GM23248 (cell line): ENCODE results near the gene ATP8B2. TPM values are rescaled to one million over a fixed set of nuclear protein-coding genes. Genes with fewer than 3 reads are reported as not detected.

ENCODE experiments used
- DNase-seq: peaks from one replicate; pipeline ENCODE4 v3.0.0-alpha.2; 2015
- H2AFZ ChIP-seq: fragments of 200-600 bp; sonication (generic); 2 replicates; pipeline ENCODE4 v1.6.1; 2016; ENCODE audit warnings: antibody characterized with exemption
- H3F3A ChIP-seq: fragments of 200-600 bp; sonication (generic); 2 replicates; pipeline ENCODE4 v1.6.1; 2016; ENCODE audit warnings: mild to moderate bottlenecking, antibody characterized with exemption, mixed run types; ENCODE audit not compliant: insufficient read depth
- H3K27ac ChIP-seq: fragments of 200-600 bp; sonication (generic); 2 replicates; pipeline ENCODE4 v1.5.1; 2016; ENCODE audit warnings: mild to moderate bottlenecking
- H3K27me3 ChIP-seq: fragments of 200-600 bp; sonication (generic); replicated peaks from 2 replicates; pipeline ENCODE4 v1.6.1; 2016; ENCODE audit warnings: mild to moderate bottlenecking; ENCODE audit not compliant: insufficient read depth
- H3K36me3 ChIP-seq: fragments of 200-600 bp; sonication (generic); 2 replicates; pipeline ENCODE4 v1.6.1; 2016; ENCODE audit warnings: low read depth, mild to moderate bottlenecking
- H3K4me1 ChIP-seq: fragments of 200-600 bp; sonication (generic); 2 replicates; pipeline ENCODE4 v1.6.1; 2016; ENCODE audit warnings: mild to moderate bottlenecking; ENCODE audit not compliant: insufficient read depth
- H3K4me2 ChIP-seq: fragments of 200-600 bp; sonication (generic); one replicate; pipeline ENCODE4 v1.6.1; 2016; ENCODE audit warnings: mild to moderate bottlenecking; ENCODE audit not compliant: unreplicated experiment
- H3K4me3 ChIP-seq: fragments of 200-600 bp; sonication (generic); 2 replicates; pipeline ENCODE4 v1.5.1; 2016; ENCODE audit warnings: mild to moderate bottlenecking
- H3K79me2 ChIP-seq: fragments of 200-600 bp; sonication (generic); 2 replicates; pipeline ENCODE4 v1.6.1; 2016; ENCODE audit warnings: mild to moderate bottlenecking; ENCODE audit not compliant: insufficient read depth
- H3K9ac ChIP-seq: fragments of 200-600 bp; sonication (generic); 2 replicates; pipeline ENCODE4 v1.6.1; 2016; ENCODE audit warnings: mild to moderate bottlenecking
- H3K9me2 ChIP-seq: fragments of 200-600 bp; sonication (generic); 2 replicates; pipeline ENCODE4 v1.6.1; 2016; ENCODE audit warnings: mixed run types, mild to moderate bottlenecking, moderate library complexity; ENCODE audit not compliant: insufficient read depth
- H3K9me3 ChIP-seq: fragments of 200-600 bp; sonication (generic); one replicate; pipeline ENCODE4 v1.6.1; 2017; ENCODE audit warnings: low read depth
- H4K20me1 ChIP-seq: fragments of 200-600 bp; sonication (generic); 2 replicates; pipeline ENCODE4 v1.6.0; 2016; ENCODE audit not compliant: insufficient read depth
- EZH2 ChIP-seq: fragments of 200-600 bp; sonication (generic); IDR thresholded peaks from 2 replicates; pipeline ENCODE4 v1.6.1; 2018; ENCODE audit warnings: antibody characterized with exemption, mild to moderate bottlenecking; ENCODE audit not compliant: insufficient read depth, poor library complexity, severe bottlenecking
- EZH2phosphoT487 ChIP-seq: fragments of 200-600 bp; sonication (generic); IDR thresholded peaks from 2 replicates; pipeline ENCODE4 v1.6.1; 2018; ENCODE audit warnings: antibody characterized with exemption, moderate library complexity, mild to moderate bottlenecking, low read depth; ENCODE audit not compliant: insufficient read depth
- WGBS, 2 experiments: methylation state at CpG; one replicate each; pipeline ENCODE4 v1.1.6; 2015 to 2017; ENCODE audit warnings: low lambda C conversion rate in 2 of 2, low coverage in 1 of 2; ENCODE audit errors: missing lambda C conversion rate in 2 of 2; 5-methylcytosine and 5-hydroxymethylcytosine counted together
- in situ Hi-C: fragments of 300-500 bp; cut with MboI; formaldehyde crosslinking; loops from 2 replicates; pipeline ENCODE4 v1.15.0; 2020
- polyA plus RNA-seq: library from polyadenylated mRNA; unstranded; fragments of >200 nt; fragmentation: Nextera tagmentation; extraction: Ambion mirVana; gene quantifications from 2 replicates; pipeline ENCODE4 v1.2.1, GENCODE V29; 2016
- total RNA-seq: library from RNA; depleted of rRNA; stranded (reverse); fragments of >200 nt; shearing (Covaris generic); gene quantifications from 2 replicates; pipeline ENCODE4 v1.2.3, GENCODE V29; 2014

Gene ATP8B2
- total and polyA plus RNA-seq, 2 experiments from 2014 or later, result 20.1 to 200 TPM

DNA sequence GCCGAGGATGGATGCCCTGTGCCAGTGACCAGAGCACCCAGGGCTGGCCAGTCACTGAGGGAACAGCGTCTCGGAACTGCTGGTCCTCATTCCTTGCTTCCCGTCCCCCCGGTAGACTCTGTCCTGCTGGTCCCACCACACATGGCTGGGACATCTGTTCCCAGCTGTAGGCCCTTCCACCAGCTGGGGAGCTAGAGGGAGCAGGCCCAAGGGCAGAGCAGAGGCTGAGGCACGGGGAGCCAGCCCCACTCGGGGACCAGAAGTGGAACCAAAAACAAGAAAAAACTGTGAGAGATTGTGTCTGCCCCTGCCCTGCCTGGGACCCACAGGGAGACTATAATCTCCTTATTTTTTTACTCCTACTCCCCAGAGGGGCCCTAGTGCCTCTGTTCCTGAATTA lies 23.8 kb downstream of the ATP8B2 start:
- no peak overlapping the region for H2AFZ ChIP-seq
- TF ChIP-seq EZH2, result no peak
- TF ChIP-seq EZH2phosphoT487, result no peak
- no peaks in the 10 kb centered on the region for H3K9me2 ChIP-seq
- H3K4me2 ChIP-seq, result no peak overlapping the region
- H3K79me2 ChIP-seq, result no peaks in the 10 kb centered on the region
- in situ Hi-C loops, result no loop called here
- no peak overlapping the region for H3K27ac ChIP-seq
- peaks cover 25% of the 10 kb centered on the region for H3F3A ChIP-seq
- no peak overlapping the region for H3K4me3 ChIP-seq
- no peaks in the 10 kb centered on the region for H4K20me1 ChIP-seq
- peaks cover 15% of the 10 kb centered on the region for H3K4me1 ChIP-seq
- H3K36me3 ChIP-seq, result peaks cover 39% of the 10 kb centered on the region
- WGBS, 2 experiments, result 75% methylated on average over 7 of the region's 7 CpGs
- no peak overlapping the region for H3K9ac ChIP-seq
- DNase-seq, result no peak
- no peaks in the 10 kb centered on the region for H3K9me3 ChIP-seq
- no peaks in the 10 kb centered on the region for H3K27me3 ChIP-seq

DNA sequence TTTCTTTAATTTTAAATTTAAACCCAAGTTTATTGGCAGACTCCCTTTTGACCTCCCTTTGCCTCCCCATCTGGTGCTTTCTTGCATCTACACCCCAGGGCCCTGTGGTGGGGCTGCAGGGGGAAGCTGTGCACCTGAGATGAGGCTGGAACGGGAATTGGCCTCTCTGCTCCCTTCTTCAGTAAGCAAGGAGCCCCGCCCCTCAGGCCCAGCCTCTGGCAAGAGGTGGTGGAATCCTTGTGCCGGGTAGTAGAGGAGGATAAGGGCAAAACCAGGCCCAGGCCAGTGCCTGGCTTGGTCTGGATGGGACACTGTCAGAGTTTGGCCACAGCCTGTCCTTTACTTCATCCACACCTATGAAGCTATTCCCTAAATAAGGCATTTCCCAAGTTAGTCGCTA lies 25.1 kb downstream of the ATP8B2 start:
- peaks cover 15% of the 10 kb centered on the region for H3K4me1 ChIP-seq
- H3K36me3 ChIP-seq, result peaks cover 28% of the 10 kb centered on the region
- no peak overlapping the region for H3K4me2 ChIP-seq
- 54 to 61% methylated on average over 4 of the region's 4 CpGs for WGBS, 2 experiments
- no peak overlapping the region for H3K27ac ChIP-seq
- no peak overlapping the region for H3K9ac ChIP-seq
- in situ Hi-C loops, result no loop called here
- H3K9me2 ChIP-seq, result no peaks in the 10 kb centered on the region
- no peak for DNase-seq
- H3K9me3 ChIP-seq, result no peaks in the 10 kb centered on the region
- H3F3A ChIP-seq, result peaks cover 24% of the 10 kb centered on the region
- H3K79me2 ChIP-seq, result no peaks in the 10 kb centered on the region
- no peaks in the 10 kb centered on the region for H3K27me3 ChIP-seq
- H2AFZ ChIP-seq, result no peak overlapping the region
- TF ChIP-seq EZH2 (no peak), EZH2phosphoT487 (no peak)
- no peak overlapping the region for H3K4me3 ChIP-seq
- H4K20me1 ChIP-seq, result no peaks in the 10 kb centered on the region

DNA sequence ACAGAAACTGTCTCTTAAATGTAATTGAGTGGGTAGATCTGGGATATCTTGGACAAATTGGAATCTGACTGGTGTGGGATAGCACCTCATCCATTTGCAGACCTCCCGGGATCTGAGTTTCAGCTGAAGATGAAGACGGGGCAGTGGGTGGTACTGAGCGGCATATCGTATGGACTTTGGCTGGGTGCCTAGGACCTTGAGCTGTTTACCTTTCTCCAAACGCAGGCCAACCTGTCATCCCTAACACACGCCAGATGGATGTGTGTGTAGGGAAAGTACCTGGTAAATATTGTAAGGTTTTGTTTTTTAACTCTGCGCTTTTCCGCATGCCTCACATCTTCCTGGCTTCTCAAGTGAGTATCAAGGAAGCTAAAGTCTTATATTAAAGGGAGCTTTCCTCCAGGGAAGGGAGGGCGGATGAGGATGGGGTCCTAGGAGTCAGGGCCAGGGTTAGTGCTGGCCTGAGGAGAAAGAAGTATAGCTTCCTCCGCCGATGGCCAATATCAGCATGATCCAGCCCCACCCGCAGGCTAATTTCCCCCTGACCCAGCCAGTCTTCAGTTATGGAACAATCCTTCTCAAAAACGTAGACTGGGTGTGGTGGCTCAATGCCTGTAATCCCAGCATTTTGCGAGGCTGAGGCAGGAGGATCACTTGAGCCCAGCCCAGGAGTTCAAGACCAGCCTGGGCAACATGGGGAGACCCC lies 26.2 kb downstream of the ATP8B2 start:
- WGBS, 2 experiments, result 71 to 75% methylated on average over 14 of the region's 14 CpGs
- peaks cover 17% of the 10 kb centered on the region for H3K36me3 ChIP-seq
- TF ChIP-seq EZH2, result no peak
- H3K9me2 ChIP-seq, result no peaks in the 10 kb centered on the region
- no peak overlapping the region for H3K9ac ChIP-seq
- no peak overlapping the region for H3K27ac ChIP-seq
- H4K20me1 ChIP-seq, result no peaks in the 10 kb centered on the region
- H3F3A ChIP-seq, result peaks cover 21% of the 10 kb centered on the region
- in situ Hi-C loops, result no loop called here
- no peak overlapping the region for H3K4me3 ChIP-seq
- H3K79me2 ChIP-seq, result no peaks in the 10 kb centered on the region
- H3K4me1 ChIP-seq, result peaks cover 15% of the 10 kb centered on the region
- no peaks in the 10 kb centered on the region for H3K27me3 ChIP-seq
- no peak for DNase-seq
- no peaks in the 10 kb centered on the region for H3K9me3 ChIP-seq
- H2AFZ ChIP-seq, result no peak overlapping the region
- H3K4me2 ChIP-seq, result no peak overlapping the region

DNA sequence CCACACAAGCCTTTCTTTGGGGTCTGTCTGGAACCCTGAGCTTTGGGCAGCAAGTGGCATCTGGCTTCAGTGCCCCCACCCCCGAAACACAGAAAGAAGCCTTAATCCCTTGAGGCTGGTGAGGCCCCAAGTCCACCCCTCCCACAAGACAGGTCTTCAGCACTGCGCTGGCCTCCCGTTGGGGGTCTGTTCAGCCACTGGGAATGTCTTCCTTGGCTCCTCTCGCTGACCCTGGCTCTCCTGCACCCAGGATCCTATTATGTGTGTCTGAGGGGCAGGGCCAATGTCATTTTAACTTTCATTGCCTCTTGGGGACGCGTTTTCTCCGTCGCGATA lies 26.9 kb downstream of the ATP8B2 start:
- peaks cover 15% of the 10 kb centered on the region for H3K4me1 ChIP-seq
- peaks cover 10% of the 10 kb centered on the region; the same call in 1 of the 2 replicates for H3K36me3 ChIP-seq
- peak overlapping the region; percentile 65 for H3K4me3 ChIP-seq
- H3K27ac ChIP-seq, result no peak overlapping the region
- H3K4me2 ChIP-seq, result peak overlapping the region; percentile 86
- in situ Hi-C loops, result no loop called here
- WGBS, 2 experiments, result 12 to 20% methylated on average over 9 of the region's 9 CpGs
- no peaks in the 10 kb centered on the region for H3K9me2 ChIP-seq
- TF ChIP-seq EZH2phosphoT487 (no peak), EZH2 (no peak)
- H3K9me3 ChIP-seq, result no peaks in the 10 kb centered on the region
- DNase-seq, result no peak
- peak overlapping the region; percentile 82 for H2AFZ ChIP-seq
- H3F3A ChIP-seq, result peaks cover 21% of the 10 kb centered on the region
- peak overlapping the region; percentile 50 for H3K9ac ChIP-seq
- H3K27me3 ChIP-seq, result no peaks in the 10 kb centered on the region
- no peaks in the 10 kb centered on the region for H4K20me1 ChIP-seq
- H3K79me2 ChIP-seq, result no peaks in the 10 kb centered on the region
